Measurements from ENCODE around the gene BTBD8. TPM values are rescaled to one million over a fixed set of nuclear protein-coding genes. Genes with fewer than 3 reads are reported as not detected.
A peak's percentile ranks its signal among the peaks of the same experiment; 100 is the strongest.

The BTBD8 gene
- total RNA-seq, 1 experiment from 2014 or later = 8.0 TPM

DNA sequence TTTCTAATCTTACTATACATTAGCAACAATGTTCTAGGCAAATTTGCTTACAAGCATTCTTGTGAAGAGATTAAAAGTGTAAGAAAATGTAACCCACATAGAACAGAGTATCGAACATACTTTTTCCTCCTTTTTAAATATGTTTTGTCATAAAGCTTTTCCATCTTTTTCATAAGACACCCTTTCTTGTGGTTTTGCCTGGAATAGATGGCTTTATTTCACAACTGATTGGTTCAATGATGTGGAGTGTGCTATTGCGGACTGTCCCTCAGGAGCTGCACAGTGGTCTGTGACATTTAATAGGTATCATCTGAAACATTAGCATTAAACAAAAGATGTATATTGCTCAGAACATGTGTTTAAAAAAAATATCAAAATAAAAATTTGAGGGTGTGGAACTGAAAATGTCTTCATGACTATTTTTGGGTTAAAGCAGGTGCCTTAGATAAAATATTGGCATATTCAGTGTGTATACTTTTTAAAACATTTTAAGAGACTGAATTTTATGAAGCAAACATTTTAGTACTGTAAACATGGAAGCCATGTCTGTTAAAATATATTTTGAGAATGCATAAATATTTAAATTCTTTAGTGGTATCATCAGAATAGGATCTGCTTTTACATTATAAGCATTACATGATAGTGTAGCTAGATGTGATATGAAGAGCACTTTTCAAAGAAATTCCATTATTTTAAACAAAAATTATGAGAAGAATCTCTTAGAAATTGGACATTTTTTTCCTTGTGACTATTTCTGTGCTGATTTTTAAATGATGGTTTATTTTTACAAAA, 89.3 kb downstream of the BTBD8 start:
- peak; percentile 64 for DNase-seq (ENCODE audit: low spot score)
- in situ Hi-C loops (cut with HindIII; ENCODE audit: low sequenced_read_pairs) = no loop called here

DNA sequence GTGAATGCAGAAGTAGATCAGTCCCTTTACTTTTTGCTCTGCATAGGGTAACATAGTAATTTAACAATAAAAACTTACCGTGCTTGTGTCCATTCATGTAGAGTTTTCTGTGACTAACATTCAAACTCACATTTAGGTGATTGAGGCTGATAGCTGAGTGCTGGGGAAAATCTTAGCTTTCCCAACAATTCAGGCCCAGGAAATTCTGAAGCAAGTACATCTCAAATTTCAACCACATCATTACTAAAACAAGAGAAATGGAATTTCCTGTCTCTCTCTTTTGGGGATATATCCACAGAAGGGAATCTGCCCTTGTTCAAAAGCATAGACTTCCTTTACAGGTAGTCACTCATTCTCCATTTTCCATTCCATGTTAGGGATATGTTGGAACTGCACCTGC, 104.5 kb downstream of the BTBD8 start:
- DNase-seq (ENCODE audit: low spot score) = no peak
- in situ Hi-C loops (cut with HindIII; ENCODE audit: low sequenced_read_pairs) = no loop called here

DNA sequence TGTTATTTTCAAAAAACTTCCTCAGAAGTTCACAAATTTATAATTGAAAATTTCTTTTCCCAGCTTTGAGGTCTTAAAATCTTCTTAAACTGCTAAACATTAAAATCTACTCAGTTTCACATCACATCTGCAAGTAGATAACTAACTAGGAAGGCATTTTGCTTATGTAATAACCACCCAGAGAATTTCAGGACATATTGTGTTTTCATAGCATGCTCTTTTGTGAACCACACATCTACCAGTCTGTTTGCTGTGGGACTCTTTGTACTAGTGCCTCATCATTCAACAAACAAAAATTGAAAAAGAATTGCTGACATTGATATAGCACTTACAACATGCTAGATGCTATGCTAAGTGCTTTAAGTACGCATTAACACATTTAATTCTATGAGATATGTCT, 105.9 kb downstream of the BTBD8 start:
- in situ Hi-C loops (cut with HindIII; ENCODE audit: low sequenced_read_pairs) = no loop called here

DNA sequence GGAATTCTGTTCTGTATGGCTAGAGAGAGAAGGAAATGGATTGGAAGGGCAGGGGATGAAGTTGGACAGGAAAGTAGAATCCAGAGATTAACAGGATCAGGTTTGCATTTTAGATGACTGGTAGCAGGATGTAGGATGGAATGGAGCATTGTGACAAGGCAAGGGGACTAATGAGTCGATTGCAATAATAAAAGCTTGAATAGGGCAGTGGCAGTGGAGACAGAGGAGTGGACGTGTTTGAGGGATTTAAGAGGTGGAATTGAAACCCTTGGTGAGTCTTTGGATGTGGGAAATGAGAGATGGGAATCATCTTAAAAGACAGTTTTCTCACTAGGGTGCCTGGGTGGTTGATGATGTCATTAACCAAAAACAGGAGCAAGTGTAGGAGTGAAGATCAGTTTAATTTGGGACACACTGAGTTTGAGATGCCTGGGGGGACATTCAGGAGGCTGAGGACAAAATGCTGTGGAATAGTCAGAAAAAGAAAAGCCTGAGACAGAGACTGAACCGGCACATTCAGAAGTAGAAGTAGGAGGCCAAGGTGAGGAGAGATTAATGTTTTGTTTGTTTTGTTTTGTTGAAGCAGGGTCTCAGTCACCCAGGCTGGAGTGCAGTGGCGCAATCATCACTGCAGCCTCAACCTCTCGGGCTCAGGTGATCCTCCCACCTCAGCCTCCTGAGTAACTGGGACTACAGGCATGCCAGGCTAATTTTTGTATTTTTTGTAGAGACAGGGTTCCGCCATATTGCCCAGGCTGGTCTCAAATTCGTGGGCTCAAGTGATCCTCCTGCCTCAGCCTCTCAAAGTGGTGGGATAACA, 108.5 kb downstream of the BTBD8 start:
- in situ Hi-C loops (cut with HindIII; ENCODE audit: low sequenced_read_pairs) = no loop called here
- DNase-seq (ENCODE audit: low spot score) = no peak

More for the DNA sequence above, 105.9 kb downstream of the BTBD8 start:
- DNase-seq (ENCODE audit: low spot score) = no peak

DNA sequence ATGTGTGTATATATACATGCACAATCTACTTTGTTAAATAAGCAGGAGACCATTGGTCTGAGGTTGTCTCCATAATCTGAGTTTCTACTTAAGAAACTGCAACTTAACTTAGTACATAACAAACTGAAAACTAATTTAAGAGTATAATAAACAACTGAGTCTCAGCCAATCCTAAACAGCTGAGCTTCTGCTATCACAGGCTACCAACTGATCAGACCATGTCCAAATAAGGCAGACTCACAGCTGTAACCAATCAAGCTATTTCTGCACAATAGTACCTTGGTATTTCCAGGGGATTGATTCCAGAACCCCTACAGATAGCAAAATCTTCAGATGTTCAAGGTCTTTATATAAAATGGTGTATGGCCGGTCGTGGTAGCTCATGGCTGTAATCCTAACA, 111.6 kb downstream of the BTBD8 start:
- in situ Hi-C loops (cut with HindIII; ENCODE audit: low sequenced_read_pairs) = no loop called here
- DNase-seq (ENCODE audit: low spot score) = no peak

DNA sequence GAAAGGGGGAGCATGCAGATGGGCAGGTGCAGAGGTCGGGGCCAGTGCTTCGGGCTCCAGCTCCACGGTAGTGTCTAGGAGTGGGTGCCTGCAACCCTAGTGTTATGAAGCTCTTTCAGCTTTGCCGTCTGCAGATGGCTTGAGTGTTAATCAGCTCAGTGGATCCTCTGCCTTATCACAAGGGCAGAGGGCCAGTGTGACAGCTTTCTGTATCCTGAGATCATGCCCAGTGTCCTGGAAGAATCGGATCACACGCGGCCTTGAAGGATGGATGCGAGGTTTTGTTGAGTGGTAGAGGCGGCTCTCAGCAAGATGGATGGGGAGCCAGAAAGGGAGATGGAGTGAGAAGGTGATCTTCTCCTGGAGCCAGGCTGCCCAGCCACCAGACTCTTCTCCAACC, 112.1 kb downstream of the BTBD8 start:
- in situ Hi-C loops (cut with HindIII; ENCODE audit: low sequenced_read_pairs) = no loop called here
- DNase-seq (ENCODE audit: low spot score) = peak; percentile 51

DNA sequence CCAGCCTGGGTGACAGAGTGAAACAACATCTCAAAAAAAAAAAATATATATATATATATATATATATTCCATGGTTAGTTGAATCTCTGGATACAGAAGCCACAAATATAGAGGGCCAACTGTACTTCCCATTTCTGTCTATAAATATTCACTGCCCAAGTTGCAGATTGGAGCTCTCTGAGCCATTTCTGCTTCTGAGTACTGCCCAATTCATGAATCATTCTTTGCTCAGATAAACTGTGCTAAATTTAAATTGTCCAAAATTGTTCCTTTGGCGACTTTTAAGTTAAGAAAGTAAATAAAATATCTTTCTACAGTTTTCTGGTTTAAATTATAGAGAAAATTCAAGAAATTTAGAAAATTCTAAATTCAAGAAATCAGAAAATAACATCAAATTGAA, 114.4 kb downstream of the BTBD8 start:
- in situ Hi-C loops (cut with HindIII; ENCODE audit: low sequenced_read_pairs) = no loop called here
- no peak for DNase-seq (ENCODE audit: low spot score)

DNA sequence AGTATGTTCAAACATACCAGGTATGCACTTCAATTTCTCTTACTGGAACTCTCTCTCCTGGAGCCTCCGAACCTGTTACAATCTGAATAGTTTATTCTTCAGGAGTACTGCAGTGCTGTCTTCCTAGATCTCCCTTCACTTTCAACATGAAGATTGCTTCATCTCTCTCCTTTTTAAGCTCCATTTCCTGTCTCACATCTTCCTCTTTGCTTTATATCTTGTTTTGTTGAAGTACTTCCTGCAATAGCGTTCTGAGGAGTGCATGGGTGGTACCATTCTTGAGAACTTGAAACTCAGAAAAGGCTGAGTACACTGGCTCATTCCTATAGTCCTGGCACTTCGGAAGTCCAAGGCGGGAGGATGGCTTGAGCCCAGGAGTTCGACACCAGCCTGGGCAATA, 121.8 kb downstream of the BTBD8 start:
- DNase-seq (ENCODE audit: low spot score) = no peak
- in situ Hi-C loops (cut with HindIII; ENCODE audit: low sequenced_read_pairs) = no loop called here

DNA sequence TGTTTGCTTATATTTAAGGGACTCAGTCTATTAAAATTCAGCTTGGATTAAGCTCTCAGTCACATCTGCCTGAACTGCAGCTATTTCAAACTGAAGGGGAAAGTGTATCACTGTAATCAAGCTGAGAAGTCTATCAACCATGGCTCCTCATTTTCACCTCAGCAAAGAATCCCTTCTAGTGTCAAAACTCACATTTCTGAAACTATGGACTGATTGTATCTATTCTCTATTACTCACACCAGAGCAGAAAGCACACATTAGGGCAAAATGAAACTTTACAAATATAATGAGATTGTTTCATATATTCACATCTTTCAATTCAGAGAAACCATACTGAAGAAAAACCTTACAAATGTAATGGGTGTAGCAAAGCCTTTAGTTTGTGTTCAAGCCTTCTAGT, 123.0 kb downstream of the BTBD8 start:
- no peak for DNase-seq (ENCODE audit: low spot score)
- in situ Hi-C loops (cut with HindIII; ENCODE audit: low sequenced_read_pairs) = no loop called here

DNA sequence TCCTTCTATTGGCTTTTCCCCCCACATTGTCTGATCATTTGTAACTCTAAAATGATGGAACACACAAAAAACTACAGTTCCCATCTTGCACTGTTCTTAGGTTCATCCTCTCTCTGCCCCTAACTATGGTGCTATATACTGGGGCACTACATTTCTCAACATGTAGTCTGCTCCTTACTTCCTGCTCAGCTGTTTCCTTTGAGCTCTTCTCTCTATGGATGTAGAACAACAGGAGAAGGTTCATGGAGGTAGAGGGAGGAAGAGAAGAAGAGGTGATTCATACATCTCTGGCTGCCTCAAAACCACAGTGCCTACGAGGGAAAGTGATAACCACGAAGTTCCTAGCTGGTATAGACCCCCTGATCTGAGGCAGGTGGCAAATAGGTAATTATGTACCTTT, 130.6 kb downstream of the BTBD8 start:
- in situ Hi-C loops (cut with HindIII; ENCODE audit: low sequenced_read_pairs) = no loop called here
- no peak for DNase-seq (ENCODE audit: low spot score)

DNA sequence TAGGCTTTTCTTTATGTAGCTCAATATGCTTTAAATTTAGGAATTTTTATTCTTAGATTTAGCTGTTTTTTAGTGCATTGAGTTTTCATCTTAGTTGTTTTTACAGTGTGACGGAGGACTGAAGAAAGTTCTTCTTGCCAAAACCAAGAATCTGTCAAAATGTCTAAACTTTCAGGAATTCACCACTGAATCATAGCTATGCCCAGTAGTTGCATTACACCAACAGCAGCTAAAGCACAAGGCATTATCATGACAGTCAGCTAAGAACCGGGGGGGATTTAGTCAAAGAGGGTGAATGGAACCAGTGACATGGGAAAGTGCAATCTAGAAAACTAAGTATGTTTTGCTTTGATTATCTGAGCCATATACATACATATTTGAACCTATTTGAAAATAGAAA, 131.0 kb downstream of the BTBD8 start:
- no peak for DNase-seq (ENCODE audit: low spot score)
- in situ Hi-C loops (cut with HindIII; ENCODE audit: low sequenced_read_pairs) = no loop called here

DNA sequence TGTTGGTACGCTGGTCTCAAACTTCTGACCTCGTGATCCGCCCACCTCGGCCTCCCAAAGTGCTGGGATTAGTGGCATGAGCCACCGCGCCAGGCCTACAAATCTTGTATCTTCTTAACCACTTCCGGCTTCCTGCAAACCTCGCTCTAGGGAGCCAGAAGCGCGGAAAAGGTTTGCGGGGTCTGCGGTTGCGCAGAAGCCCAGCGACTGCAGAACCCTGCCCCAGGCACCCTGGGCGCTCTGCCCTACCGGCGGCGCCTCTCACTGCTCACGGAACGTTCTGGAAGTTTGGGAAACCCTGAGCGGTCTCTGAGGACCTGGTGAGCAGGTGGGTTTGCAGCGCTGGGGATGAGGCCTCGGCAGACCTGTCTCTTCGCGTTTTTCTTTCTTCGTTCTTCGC, 137.6 kb downstream of the BTBD8 start, which contains the start of gene C1orf146:
C1orf146 (plus strand) TSS at position 195 of the 400 bp plus-strand sequence. CDS start 13,506 bp downstream, outside the sequence.
- in situ Hi-C loops (cut with HindIII; ENCODE audit: low sequenced_read_pairs) = no loop called here
- no peak for DNase-seq (ENCODE audit: low spot score)

DNA sequence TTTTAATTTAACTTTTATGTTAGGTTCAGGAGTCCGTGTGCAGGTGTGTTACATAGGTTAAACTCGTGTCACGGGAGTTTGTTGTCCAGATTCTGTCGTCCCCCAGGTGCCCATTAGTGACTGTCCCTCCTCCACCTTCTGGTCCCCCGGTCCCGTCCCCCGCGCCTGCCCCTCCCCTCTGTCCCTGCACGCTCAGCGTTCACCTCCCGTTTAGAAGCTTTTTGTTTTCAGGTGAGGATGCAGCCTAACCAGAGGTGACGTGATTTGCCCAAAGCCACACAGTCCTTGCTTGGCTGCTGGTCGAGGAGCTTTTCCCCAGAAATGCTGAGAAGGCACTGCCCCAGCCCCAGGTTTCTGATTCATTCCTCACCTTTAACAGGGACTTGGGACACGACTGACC, 138.4 kb downstream of the BTBD8 start:
- no peak for DNase-seq (ENCODE audit: low spot score)
- in situ Hi-C loops (cut with HindIII; ENCODE audit: low sequenced_read_pairs) = no loop called here

DNA sequence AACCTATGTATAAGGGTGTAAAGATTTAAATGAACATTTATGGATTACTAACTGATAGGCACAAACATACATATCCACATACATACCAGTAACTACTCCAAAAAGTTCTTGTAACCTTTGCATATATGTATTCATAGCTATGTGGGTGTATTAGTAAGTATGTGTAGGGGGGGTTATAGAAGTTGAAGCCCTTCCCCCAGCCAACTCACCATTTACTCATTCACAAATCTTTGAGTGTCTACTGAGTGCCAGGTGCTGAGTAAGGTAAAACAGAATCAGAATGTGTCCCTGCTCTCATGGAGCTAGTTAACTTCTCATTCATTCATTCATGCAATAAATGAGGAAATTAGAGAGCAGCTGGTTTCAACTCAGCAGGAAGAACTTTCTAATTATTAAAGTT, 138.9 kb downstream of the BTBD8 start:
- no peak for DNase-seq (ENCODE audit: low spot score)
- in situ Hi-C loops (cut with HindIII; ENCODE audit: low sequenced_read_pairs) = no loop called here

DNA sequence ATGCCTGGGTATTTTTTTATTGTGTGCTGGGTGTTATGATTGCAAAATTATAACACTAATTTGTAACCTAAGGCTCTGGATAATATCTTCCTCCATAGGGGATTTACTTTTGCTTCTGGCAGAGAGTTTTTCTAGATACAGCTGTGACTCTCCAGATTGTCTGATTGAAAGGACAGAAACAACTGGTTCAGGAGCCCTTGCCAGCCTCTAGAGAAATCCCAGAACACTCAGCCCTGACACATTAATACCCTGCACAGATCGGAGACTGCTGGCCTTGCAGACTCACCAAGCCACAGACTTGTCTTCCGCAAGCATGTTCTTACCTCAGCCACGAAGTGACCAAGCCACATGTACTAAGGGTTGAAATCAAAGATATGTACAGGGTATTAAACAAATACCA, 148.3 kb downstream of the BTBD8 start:
- DNase-seq (ENCODE audit: low spot score) = no peak
- in situ Hi-C loops (cut with HindIII; ENCODE audit: low sequenced_read_pairs) = no loop called here

DNA sequence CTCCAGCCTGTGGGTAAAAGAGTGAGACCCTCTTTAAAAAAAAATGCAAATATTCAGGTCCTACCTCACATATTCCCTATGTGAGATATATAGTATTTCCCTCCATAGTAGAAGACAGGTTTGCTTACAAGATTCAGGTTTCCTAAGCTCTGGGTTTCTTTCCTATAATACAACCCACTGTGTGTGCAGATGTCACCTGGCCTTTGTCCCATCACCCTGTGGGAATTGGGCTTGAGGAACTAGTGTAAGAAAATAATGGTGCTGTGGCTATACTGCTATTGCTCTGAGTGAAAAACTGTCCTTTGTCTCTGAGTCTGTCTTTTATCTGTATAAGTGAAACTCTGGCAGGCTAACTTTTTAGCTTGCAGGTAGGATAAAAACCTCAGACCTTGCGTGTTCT, 150.6 kb downstream of the BTBD8 start:
- peak; percentile 80 for DNase-seq (ENCODE audit: low spot score)
- in situ Hi-C loops (cut with HindIII; ENCODE audit: low sequenced_read_pairs) = no loop called here

Other genes with a start within 250 kb of the BTBD8 start
- gene TGFBR3, start 194.2 kb upstream of the BTBD8 start, total RNA-seq (2014; rRNA removed; shearing (Covaris generic)) = 30.2 and 33.6 TPM in 2 replicates
- gene BRDT, start 130.9 kb upstream of the BTBD8 start, total RNA-seq (2014; rRNA removed; shearing (Covaris generic)) = 0.55 TPM in 1 of 2 replicates, not detected in the other
- gene EPHX4, start 50.4 kb upstream of the BTBD8 start, total RNA-seq (2014; rRNA removed; shearing (Covaris generic)) = 13.4 and 17.8 TPM in 2 replicates
- gene SETSIP, start 4.9 kb upstream of the BTBD8 start, total RNA-seq (2014; rRNA removed; shearing (Covaris generic)) = 0.55 and 0.88 TPM in 2 replicates
- not detected in 2 replicates for gene C1orf146, start 137.6 kb downstream of the BTBD8 start, total RNA-seq (2014; rRNA removed; shearing (Covaris generic))
- 35.2 and 39.2 TPM in 2 replicates for gene GLMN, start 218.6 kb downstream of the BTBD8 start, total RNA-seq (2014; rRNA removed; shearing (Covaris generic))
- 17.3 and 38.1 TPM in 2 replicates for gene RPAP2, start 218.7 kb downstream of the BTBD8 start, total RNA-seq (2014; rRNA removed; shearing (Covaris generic))